Ishikawa (cell line): ENCODE measurements around the gene MBTPS1.

Experiments
- CEBPB ChIP-seq: IDR thresholded peaks from 2 replicates; pipeline ENCODE4 v1.6.1; 2012
- CREB1 ChIP-seq: IDR thresholded peaks from 2 replicates; pipeline ENCODE4 v1.6.1; 2012; ENCODE audit warnings: low read depth
- EGR1 ChIP-seq: IDR thresholded peaks from 2 replicates; pipeline ENCODE4 v1.6.1; 2012
- EP300 ChIP-seq: IDR thresholded peaks from 2 replicates; pipeline ENCODE4 v1.6.1; 2012; ENCODE audit warnings: borderline replicate concordance
- FOXM1 ChIP-seq: IDR thresholded peaks from 2 replicates; pipeline ENCODE4 v1.6.1; 2012; ENCODE audit warnings: low read depth, borderline replicate concordance
- MAX ChIP-seq: IDR thresholded peaks from 2 replicates; pipeline ENCODE4 v1.6.1; 2012
- NFIC ChIP-seq: IDR thresholded peaks from 2 replicates; pipeline ENCODE4 v1.6.1; 2012
- RAD21 ChIP-seq: IDR thresholded peaks from 2 replicates; pipeline ENCODE4 v1.6.1; 2012; ENCODE audit warnings: low read depth
- REST ChIP-seq: IDR thresholded peaks from 2 replicates; pipeline ENCODE4 v1.6.1; 2012; ENCODE audit warnings: low read depth, mild to moderate bottlenecking
- TAF1 ChIP-seq: IDR thresholded peaks from 2 replicates; pipeline ENCODE4 v1.6.1; 2012; ENCODE audit warnings: low read depth, mild to moderate bottlenecking
- TCF12 ChIP-seq: IDR thresholded peaks from 2 replicates; pipeline ENCODE4 v1.6.1; 2012; ENCODE audit warnings: low read depth
- TEAD4 ChIP-seq: IDR thresholded peaks from 2 replicates; pipeline ENCODE4 v1.6.1; 2012
- YY1 ChIP-seq: IDR thresholded peaks from 2 replicates; pipeline ENCODE4 v1.6.1; 2012; ENCODE audit warnings: low read depth
- ZBTB7A ChIP-seq: IDR thresholded peaks from 2 replicates; pipeline ENCODE4 v1.6.1; 2012; ENCODE audit warnings: low read depth
- TF ChIP-seq, protein P1 (sequence below): IDR thresholded peaks from 2 replicates; pipeline ENCODE4 v1.6.1; 2012

MBTPS1 gene

GRCh38 chr16:84109598-84110335 is 7.0 kb downstream of the MBTPS1 start:
- TF ChIP-seq TCF12, result no peak
- no peak for TF ChIP-seq CEBPB
- TF ChIP-seq REST, result no peak
- no peak for TF ChIP-seq CREB1
- TF ChIP-seq FOXM1, result no peak
- no peak for TF ChIP-seq NFIC
- TF ChIP-seq RAD21, result no peak
- no peak for TF ChIP-seq YY1
- no peak for TF ChIP-seq MAX
- no peak for TF ChIP-seq TEAD4
- TF ChIP-seq EGR1, result no peak
- TF ChIP-seq, protein P1, sequence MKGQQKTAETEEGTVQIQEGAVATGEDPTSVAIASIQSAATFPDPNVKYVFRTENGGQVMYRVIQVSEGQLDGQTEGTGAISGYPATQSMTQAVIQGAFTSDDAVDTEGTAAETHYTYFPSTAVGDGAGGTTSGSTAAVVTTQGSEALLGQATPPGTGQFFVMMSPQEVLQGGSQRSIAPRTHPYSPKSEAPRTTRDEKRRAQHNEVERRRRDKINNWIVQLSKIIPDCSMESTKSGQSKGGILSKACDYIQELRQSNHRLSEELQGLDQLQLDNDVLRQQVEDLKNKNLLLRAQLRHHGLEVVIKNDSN, result no peak
- no peak for TF ChIP-seq EP300

GRCh38 chr16:84107921-84108320 is 8.8 kb downstream of the MBTPS1 start:
- TF ChIP-seq TAF1, result no peak
- no peak for TF ChIP-seq TCF12
- no peak for TF ChIP-seq FOXM1
- TF ChIP-seq MAX, result no peak
- no peak for TF ChIP-seq NFIC
- TF ChIP-seq YY1, result no peak
- TF ChIP-seq CREB1, result no peak
- no peak for TF ChIP-seq TEAD4
- TF ChIP-seq EGR1, result no peak
- TF ChIP-seq EP300, result no peak
- TF ChIP-seq REST, result no peak
- no peak for TF ChIP-seq RAD21
- TF ChIP-seq ZBTB7A, result no peak
- TF ChIP-seq, protein P1, result no peak
- TF ChIP-seq CEBPB, result no peak

GRCh38 chr16:84105948-84106740 is 10.6 kb downstream of the MBTPS1 start:
- TF ChIP-seq EP300 (no peak), RAD21 (no peak), NFIC (no peak), TEAD4 (no peak), MAX (no peak)

DNA sequence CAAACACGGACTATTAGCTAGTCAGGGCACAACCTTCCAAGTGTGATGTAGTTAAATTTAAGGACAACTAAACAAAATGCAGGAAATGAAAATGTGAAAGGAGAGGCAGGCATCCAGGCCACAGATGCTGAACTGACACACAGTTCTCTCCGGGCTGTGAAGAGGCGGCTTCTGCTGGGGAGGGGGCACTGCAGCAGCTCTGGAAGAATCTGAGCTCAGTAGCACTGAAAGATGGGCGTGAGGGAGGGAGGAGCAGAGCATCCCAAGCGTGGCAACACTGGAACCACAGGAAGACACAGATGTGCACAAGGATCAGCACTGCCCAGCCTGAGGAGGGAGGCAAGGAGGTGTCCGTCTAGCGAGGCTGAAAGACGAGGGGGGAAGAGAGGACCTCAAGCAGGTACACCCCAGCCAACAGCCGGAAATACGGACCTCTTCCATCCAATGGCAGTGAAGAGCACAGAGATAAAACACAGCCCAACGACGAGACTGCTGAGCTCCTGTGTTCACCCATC is 11.4 kb downstream of the MBTPS1 start:
- no peak for TF ChIP-seq TAF1
- TF ChIP-seq CREB1, result no peak
- no peak for TF ChIP-seq TCF12
- TF ChIP-seq RAD21, result no peak

GRCh38 chr16:84104231-84104630 is 12.5 kb downstream of the MBTPS1 start:
- TF ChIP-seq RAD21 (no peak), EP300 (no peak)

DNA sequence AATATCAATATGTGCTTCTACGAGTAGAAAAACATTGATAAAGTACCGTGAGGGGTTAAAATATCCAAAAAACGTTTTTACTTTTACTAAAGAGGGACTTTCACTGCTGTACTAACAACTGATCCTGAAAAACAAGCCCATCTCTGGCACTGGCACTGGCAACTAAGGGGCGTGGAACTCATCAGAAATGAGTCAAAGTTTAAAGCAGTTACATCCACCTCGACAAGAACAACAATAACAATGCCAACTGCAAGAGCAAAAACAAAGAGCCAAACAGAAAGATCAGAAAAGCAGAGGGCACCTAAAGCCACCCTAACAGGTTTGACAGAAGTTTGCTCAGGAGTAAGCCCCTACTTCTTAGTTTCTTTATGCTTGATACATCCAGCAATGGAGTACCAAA is 13.1 kb downstream of the MBTPS1 start:
- no peak for TF ChIP-seq NFIC
